IPS DF 4.7 (cell line): Measurements from ENCODE around the gene GBF1.
"Not testable (repeated sequence)": the region's sequence is repeated elsewhere in the genome, so short reads cannot be mapped to it uniquely, and the experiment has no call there.

Experiments
- DNase-seq: peaks from one replicate; pipeline ENCODE4 v3.0.0-alpha.2; 2013; ENCODE audit warnings: low spot score; ENCODE audit errors: extremely low read depth

Gene GBF1

DNA sequence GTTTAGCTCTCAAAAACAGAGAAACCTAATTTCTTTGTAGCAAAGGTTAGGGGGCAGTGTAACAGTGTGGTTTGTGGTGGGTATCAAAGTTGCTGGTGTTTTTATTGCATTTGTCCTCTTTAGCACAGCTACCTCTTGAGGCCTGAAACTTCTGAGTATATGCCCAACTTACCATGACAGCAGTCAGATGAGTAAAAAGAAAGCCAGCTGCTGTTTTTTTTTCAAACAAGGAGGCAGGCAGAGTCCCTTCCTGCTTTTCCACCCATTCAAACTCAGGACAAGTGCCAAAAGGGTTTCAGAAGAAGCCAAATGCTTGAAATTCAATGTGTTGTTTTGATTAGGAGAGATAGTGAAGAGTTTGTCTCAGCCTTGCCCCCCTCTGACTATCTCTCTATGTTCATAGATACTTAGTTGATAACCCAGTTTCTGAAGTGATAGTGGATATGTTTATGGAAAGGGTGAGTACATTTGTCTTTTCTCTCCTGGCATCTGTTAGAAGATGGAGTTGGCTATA, 23.1 kb downstream of the GBF1 start:
- DNase-seq: no peak

DNA sequence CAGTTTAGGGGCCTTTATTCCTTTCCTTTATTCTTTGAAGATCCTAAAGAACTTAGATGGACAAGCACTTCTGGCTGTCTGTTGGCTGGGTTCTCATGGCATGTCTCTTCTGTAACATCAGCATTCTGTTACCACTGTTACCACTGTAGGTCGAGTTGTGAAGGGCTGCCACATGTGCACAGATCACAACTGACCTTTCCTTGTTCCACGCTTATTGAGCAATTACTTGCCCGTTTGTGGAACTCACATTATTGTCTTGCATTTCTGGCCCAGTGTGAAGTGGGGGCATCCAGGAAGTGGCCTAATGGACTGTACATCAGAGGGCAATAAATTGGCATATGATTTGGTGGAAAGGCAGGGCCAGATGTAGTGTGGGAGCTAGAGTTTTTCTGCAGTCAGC, 23.7 kb downstream of the GBF1 start:
- DNase-seq: no peak

DNA sequence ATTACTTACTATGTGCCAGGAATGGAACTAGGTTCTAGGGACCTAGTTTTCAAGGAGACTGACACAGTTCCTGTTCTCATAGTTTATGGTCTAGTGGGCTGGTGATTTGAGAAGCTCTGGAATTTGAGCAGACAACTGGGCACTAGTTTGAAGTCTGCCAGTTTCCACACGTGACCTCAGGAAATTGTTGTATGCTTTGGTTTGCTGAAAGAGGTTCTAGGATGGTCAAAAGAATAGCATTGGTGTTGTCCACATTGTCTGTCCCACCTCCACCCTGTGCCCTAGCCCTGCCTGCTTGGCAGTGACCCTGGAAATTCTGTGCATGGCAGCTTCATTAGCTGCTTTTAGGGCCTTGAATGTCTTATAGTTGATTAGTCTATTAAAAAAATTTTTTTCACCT, 28.7 kb downstream of the GBF1 start:
- no peak for DNase-seq

DNA sequence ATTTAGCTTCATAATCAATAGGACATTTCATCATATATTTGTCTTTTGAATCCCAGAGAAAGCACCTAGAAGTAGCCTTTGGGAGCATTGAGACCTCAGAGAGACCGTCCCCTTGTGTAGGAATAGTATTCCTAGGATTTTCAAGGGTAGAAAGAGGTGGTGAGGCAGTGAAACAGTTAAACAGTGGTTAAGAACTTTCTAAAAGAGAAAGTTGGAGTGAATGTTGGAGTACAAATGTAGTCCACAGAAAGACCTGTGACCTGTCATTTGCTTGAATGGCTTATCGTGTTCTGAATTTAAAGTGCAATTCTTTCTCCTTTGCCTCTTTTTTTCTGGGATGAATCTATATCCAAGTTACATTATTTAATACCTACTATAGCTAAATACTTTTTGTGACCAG, 30.0 kb downstream of the GBF1 start:
- no peak for DNase-seq

DNA sequence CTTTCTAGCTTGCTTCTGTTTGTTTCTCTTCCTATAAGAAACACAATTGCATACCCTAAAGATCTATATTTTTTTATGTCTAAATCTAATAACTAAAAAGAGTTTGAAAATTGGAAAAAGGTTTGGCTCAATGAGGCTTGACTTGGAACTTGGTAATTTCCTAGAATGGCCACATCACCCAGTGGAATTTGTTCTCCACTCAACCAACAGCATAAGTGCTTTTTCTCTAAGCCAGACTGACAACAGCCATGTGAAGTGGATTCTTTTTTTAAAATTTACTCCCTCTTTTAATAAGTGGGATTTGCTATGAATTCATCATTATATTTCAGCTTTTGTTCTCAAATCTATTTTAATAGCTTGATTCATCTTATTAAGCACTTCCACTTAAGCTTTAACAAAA, 33.8 kb downstream of the GBF1 start:
- DNase-seq: no peak

DNA sequence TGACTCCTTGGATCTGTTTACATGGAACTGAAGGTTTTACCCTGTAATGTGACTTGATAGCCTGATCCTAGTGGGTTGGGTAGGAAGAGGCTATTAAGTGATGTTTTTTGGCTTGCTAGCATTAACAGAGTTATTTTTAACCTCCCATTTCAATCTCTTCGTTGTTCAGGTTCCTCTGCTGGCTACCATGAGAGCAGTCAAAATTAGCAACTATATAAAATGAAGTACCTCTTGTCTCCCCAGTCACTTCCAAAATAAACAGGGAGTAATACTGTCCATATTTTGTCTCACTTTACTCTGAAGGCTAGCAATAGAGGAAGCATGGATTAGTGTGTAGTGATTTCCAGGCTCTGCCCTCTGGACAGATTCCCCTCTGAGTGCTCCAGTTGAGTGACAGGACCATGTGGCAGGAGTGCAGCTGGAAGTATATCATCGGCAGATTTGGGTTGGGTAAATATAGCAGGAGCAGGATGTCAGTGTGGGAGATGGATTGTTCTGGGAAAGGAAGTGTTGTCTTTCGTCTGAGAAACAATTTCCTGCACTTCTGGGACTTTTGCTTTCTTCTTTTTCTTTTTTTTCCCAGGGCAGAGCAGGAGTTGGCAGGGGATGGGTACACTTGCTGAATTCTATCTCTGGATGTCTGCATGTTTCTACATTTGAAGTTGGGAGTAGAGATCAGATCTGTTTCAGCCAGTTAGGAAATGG, 35.2 kb downstream of the GBF1 start:
- no peak for DNase-seq

DNA sequence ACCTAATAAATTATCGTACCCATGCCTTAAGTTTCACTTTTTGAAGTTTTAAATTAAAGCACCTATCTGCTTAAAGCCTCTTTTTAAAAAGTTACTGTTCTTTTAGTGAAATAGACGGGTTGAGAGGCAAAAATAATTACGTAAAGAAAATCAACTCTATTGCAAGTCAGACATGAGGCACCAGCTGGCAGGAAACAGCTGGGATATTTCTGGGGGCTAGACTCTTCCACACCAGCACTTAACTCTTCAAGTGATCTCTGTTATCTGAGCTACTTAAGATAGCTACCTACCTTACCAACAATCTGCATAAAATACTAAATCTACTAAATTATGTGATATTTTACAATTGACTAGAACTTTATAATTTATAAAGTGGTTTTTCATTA, 35.8 kb downstream of the GBF1 start:
- no peak for DNase-seq

DNA sequence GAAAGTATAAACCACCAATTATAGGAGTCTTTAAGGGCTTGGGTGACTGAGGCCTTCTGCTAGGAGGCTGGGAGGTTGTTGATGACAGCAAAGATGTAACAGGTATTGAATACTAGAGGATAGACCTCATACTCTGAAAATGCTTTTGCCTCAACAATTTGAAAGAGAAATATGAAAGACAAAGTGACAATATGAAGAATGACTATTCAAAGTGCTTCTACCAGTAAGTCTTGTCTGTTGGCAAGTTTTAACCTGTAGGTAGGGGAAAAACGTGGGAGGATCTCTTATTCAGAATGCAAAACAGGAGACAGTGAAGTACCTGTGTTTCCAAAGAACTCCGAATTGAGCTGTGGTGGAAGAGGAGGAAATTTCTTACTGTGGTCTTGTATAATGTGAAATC, 38.2 kb downstream of the GBF1 start:
- no peak for DNase-seq

DNA sequence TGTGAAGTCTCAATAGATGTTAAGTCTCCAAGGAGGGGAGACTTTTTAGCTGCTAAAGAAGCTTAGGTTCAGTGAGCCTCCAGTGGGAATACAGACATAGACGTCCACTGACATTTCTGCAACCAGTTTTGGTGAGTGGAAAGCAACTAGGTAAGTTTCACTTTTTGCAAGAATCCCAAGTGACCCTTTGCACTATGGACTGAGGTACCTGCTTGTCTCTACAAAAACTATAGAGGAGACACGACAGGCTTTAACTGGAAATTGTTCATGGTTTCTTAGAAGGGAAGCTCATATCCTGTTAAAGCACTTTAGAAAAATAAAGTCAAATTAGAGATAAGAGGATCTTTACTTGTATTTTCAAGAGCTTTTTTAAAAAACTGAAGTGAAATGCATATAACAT, 38.6 kb downstream of the GBF1 start:
- DNase-seq: no peak

DNA sequence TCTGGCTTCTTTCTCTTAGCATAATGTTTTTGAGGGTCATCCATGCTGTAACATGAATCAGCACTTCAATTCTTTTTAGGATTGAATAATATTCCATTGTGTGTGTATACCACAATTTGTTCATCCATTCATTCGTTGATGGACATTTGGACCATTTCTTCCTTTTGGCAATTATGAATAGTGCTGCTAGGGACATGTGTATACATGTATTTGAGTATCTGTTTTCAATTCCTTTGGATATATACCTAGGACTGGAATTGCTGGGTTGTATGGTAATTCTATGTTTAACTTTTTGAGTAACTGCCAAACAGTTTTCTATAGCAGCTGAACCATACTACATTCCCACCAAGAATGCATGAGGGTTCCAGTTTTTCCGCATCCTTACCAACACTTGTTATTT, 39.2 kb downstream of the GBF1 start:
- no peak for DNase-seq

DNA sequence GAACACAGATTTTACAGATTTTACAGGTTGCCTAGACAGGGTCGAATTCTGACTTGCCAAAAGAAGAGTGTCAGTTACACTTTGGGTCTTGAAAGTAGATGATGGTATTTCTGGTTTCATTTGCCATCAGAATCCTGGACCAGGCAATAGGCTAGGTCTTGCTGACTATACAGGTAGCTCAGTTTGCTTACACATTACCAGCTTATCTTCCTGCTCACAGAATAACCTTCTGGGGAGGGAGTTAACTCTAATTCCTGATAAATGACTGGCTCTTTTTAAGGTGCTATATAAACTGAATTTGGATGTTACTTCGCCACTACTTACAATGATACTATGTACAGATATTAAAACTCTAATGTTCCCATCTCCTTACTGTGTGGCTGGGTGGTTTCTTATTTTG, 39.8 kb downstream of the GBF1 start:
- no peak for DNase-seq

DNA sequence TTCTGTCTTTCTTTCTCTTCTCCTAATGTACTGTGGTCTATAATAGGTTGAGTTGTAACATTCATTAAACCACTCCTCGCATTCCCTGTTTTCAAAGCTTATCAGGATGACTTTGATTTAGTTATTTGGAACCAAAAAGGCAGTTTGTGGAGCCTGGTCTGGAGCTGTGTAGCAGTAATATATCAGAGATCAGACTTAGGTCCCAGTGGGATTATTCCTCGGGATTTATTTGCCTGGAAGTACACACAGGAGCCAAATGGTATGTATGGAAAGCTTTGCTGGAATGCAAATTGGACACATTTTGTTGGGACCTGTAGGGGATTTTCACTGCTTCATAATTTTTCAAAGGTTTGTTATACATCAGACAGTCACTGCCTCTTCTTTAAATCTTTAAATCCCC, 40.9 kb downstream of the GBF1 start:
- no peak for DNase-seq

DNA sequence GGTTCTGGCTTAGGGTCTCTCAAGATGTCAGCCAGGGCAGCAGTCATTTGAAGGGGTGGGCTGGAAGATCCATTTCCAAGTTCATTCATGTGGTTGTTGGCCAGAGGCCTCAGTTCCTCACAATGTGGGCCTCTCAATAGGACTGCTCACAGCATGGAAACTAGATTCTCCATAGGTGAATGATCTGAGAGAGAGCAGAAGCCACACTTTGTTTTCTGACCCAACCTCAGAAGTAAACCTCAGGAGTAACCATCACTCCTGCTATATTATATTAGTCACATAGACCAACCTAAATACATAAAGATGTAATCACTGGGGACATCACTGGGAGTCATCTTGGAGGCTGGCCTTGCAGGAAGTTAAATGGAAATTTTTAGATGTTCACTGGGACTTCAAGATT, 42.2 kb downstream of the GBF1 start:
- no peak for DNase-seq

DNA sequence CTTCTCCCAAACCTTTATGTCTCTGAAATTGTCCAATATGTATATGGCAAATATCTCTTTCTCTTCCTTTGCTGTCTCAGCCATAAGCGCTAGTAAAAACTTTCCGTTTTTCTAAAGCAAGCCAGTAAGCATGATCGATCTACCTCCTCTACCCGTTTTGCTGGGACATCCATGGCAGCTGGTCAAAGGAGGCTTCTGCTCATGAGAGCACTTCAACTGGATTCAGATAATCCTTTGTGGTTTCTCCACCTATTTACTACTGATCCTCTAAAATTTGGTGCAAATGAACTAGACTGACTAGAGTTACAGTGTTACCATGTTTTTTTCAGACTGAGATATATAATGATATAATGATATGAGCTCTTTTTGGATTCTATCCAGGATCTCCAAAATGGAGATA, 42.7 kb downstream of the GBF1 start:
- no peak for DNase-seq

DNA sequence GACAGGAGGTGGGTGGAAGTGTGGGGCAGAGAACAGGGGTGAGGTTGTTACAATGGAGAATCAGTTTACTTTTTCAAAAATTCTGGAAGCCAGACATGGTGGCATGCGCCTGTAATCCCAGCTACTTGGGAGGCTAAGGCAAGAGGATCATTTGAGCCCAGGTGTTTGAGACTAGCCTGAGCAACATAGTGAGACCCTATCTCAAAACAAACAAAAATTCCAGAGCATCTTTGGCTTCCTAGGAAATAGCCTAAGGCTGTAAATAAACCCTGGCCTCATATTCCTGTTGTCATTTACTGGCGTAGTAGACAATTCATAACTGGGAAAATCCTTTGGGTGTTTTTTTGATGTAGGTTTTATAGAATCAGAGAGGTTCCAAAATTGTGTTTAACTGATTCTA, 44.0 kb downstream of the GBF1 start:
- no peak for DNase-seq

DNA sequence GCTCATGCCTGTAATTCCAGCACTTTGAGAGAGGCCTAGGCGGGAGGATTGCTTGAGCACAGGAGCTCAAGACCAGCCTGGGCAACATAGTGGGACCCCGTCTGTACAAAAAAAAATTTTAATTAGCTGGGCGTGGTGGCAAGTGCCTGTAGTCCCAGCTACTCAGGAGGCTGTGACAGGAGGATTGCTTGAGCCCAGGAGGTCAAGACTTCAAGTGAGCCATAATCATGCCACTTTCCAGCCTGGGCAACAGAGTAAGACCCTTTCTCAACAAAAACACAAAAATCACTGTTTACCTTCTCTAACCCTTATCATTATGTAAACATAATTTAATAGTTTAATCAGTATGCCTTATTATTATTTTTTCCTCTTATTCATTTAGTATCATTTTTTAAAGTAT, 44.5 kb downstream of the GBF1 start:
- no peak for DNase-seq

DNA sequence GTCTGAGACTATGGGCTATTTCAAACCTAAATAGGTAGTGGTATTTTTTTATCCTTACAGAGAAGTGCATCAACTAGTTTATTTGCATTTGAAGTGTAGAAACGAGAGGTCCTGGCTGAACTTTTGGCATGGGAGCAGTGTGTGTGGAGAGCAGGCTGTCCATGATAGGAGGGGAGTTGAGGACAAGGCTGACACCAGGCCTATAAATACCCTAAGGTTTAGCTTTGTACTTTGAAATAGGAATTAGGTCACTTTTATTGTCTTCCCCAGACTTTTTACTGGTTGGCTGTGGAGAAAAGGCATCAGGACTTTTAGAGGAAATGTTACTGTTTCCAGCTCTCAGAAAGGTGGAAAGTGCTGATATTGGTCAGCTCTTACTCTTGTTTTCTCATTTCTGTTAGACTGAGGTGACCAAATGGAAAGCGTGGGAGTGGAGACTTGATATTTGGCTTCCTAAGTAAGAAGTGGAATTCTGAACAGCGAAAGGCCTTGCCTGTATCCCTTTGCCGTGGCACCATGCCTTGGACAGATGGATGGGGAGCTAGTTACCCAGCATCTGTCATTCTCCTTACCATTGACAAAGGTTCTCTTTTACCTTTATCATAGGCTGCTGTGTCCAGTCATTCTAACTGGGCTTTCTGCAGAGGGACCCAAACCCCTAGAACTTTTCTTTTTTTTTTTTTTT, 46.0 kb downstream of the GBF1 start:
- DNase-seq: no peak

DNA sequence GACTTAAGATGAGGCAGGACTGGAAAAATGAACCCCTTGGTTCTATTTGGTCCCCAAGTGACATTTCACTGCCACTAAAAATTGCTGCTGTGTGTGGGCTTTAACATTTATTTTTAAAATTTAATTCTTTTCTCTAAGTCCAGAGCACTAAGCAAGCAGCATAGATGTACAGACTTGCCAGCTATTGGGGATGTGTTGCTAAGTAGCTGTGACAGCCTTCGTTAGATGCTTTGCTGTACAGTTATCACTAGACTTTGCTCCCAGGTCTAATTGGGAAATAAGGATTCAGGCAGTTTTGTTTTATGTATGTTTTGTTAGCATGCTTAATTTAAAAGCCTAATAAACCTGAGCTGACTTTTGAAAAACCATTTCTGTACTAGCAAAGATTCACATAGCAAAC, 51.8 kb downstream of the GBF1 start:
- no peak for DNase-seq

DNA sequence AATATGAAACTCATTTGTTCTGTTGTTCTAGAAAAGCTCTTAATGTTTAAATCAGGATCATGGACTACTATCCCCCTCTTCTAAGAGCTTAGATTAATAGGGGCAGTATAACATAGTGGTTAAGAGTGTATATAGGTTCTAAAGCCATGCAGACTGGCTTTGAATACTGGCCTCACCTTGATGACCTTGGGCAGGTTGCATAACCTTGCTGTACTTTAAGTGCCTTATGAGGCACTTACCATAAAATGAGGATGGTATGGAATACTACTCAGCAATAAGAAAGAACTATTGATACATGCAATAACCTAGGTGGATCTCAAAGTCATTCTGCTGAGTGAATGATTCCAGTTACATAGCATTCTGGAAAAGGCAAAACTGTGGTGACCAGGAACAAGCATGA, 53.6 kb downstream of the GBF1 start:
- no peak for DNase-seq

DNA sequence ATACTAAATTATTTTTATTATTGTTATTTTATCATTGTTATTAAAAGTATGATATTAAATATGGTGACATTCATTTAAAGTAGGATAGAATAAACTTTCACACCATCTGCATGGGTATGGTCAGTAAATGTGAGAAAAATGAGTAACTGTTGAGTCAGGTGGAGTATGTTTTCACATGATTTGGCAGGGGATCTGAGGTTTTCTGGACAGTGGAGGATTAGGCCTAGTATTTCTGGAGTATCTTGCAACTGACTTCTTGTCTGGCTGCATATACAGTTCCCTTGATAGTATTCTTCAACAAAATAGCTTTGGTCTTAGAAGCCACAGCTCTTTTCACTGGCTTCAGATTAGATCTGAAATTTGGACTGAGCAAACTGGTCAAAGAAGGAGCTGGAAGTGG, 54.5 kb downstream of the GBF1 start:
- no peak for DNase-seq

DNA sequence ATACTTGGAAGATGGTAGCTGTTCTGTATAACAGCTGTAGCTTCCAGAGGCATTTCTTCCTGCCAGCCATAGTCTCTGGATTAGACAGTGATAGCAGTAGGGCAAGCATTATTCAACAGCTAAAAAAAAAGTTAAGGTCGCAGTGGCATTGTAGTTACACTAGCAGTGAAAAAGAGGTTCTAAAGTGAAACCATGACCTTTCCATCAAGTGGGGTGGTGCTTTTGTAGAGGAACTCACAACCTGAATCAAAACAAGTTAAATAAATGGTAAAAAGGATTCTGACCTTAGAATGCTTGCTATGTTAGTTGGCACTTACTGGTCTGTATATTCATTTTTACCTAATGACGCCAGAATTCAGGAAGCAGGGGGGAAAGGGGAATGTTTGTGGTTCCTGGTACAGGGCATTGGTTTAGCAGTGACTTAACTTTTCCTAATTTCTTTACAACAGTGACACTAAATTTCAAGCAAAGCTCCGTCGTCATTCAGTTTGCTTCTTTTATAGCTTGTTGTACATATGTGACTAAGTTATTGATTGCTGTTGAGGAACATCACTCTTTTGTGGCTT, 55.0 kb downstream of the GBF1 start:
- no peak for DNase-seq

DNA sequence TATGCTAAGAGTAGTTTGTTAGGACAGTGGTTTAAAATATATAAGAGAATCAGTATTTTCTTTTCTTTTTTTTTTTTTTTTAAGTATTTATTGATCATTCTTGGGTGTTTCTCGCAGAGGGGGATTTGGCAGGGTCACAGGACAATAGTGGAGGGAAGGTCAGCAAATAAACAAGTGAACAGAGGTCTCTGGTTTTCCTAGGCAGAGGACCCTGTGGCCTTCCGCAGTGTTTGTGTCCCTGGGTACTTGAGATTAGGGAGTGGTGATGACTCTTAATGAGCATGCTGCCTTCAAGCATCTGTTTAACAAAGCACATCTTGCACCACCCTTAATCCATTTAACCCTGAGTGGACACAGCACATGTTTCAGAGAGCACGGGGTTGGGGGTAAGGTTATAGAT, 55.6 kb downstream of the GBF1 start:
- DNase-seq: not testable (repeated sequence)

DNA sequence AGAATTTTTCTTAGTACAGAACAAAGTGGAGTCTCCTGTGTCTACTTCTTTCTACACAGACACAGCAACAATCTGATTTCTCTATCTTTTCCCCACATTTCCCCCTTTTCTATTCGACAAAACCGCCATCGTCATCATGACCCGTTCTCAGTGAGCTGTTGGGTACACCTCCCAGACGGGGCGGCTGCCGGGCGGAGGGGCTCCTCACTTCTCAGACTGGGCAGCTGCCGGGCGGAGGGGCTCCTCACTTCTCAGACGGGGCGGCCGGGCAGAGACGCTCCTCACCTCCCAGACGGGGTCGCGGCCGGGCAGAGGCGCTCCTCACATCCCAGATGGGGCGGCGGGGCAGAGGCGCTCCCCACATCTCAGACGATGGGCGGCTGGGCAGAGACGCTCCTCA, 56.0 kb downstream of the GBF1 start:
- DNase-seq: not testable (repeated sequence)
